ENCODE results near the gene UBAC2. TPM values are rescaled to one million over a fixed set of nuclear protein-coding genes. Genes with fewer than 3 reads are reported as not detected.

The UBAC2 gene
- total RNA-seq, 1 donor from 2014 or later, result 70.8 TPM

- Mint-ChIP-seq H3K27ac (ENCODE audit: unreplicated experiment) (no peak overlapping the region), H3K27me3 (ENCODE audit: low read depth) (no peaks in the 10 kb centered on the region), H3K4me3 (ENCODE audit: unreplicated experiment) (no peak overlapping the region), H3K36me3 (ENCODE audit: low read depth) (peaks cover 10% of the 10 kb centered on the region), H3K9me3 (ENCODE audit: low read depth) (no peaks in the 10 kb centered on the region), H3K4me1 (ENCODE audit: low read depth) (peaks cover 21% of the 10 kb centered on the region)
- DNase-seq (ENCODE audit: low spot score), result no peak
- no peak for TF ChIP-seq CTCF (IDR thresholded peaks at IDR 0.05)
These were observed 160.0 kb downstream of the UBAC2 start for GRCh38 chr13:99360696-99361095.

GRCh38 chr13:99361197-99361596 is 160.5 kb downstream of the UBAC2 start:
- no peak overlapping the region for H3K27ac Mint-ChIP-seq (ENCODE audit: unreplicated experiment)
- H3K4me1 Mint-ChIP-seq (ENCODE audit: low read depth), result peaks cover 16% of the 10 kb centered on the region
- H3K27me3 Mint-ChIP-seq (ENCODE audit: low read depth), result no peaks in the 10 kb centered on the region
- no peak overlapping the region for H3K4me3 Mint-ChIP-seq (ENCODE audit: unreplicated experiment)
- no peaks in the 10 kb centered on the region for H3K9me3 Mint-ChIP-seq (ENCODE audit: low read depth)
- peaks cover 10% of the 10 kb centered on the region for H3K36me3 Mint-ChIP-seq (ENCODE audit: low read depth)
- no peak for DNase-seq (ENCODE audit: low spot score)
- no peak for TF ChIP-seq CTCF (IDR thresholded peaks at IDR 0.05)

GRCh38 chr13:99362362-99362761 is 161.7 kb downstream of the UBAC2 start:
- H3K27me3 Mint-ChIP-seq (ENCODE audit: low read depth), result no peaks in the 10 kb centered on the region

GRCh38 chr13:99363391-99363790 is 162.7 kb downstream of the UBAC2 start:
- H3K9me3 Mint-ChIP-seq (ENCODE audit: low read depth), result no peaks in the 10 kb centered on the region
- TF ChIP-seq CTCF (IDR thresholded peaks at IDR 0.05), result no peak
- H3K4me3 Mint-ChIP-seq (ENCODE audit: unreplicated experiment), result no peak overlapping the region
- no peak overlapping the region for H3K27ac Mint-ChIP-seq (ENCODE audit: unreplicated experiment)
- peaks cover 4% of the 10 kb centered on the region for H3K4me1 Mint-ChIP-seq (ENCODE audit: low read depth)
- peaks cover 14% of the 10 kb centered on the region for H3K36me3 Mint-ChIP-seq (ENCODE audit: low read depth)
- DNase-seq (ENCODE audit: low spot score), result no peak
- H3K27me3 Mint-ChIP-seq (ENCODE audit: low read depth), result no peaks in the 10 kb centered on the region

More at GRCh38 chr13:99362362-99362761, 161.7 kb downstream of the UBAC2 start:
- no peak overlapping the region for H3K27ac Mint-ChIP-seq (ENCODE audit: unreplicated experiment)
- no peak overlapping the region for H3K4me3 Mint-ChIP-seq (ENCODE audit: unreplicated experiment)
- peaks cover 10% of the 10 kb centered on the region for H3K36me3 Mint-ChIP-seq (ENCODE audit: low read depth)
- no peaks in the 10 kb centered on the region for H3K9me3 Mint-ChIP-seq (ENCODE audit: low read depth)
- no peak for TF ChIP-seq CTCF (IDR thresholded peaks at IDR 0.05)
- no peak for DNase-seq (ENCODE audit: low spot score)
- H3K4me1 Mint-ChIP-seq (ENCODE audit: low read depth), result peaks cover 8% of the 10 kb centered on the region

GRCh38 chr13:99363949-99364348 is 163.3 kb downstream of the UBAC2 start:
- Mint-ChIP-seq H3K36me3 (ENCODE audit: low read depth) (peaks cover 11% of the 10 kb centered on the region), H3K4me3 (ENCODE audit: unreplicated experiment) (no peak overlapping the region), H3K4me1 (ENCODE audit: low read depth) (peaks cover 4% of the 10 kb centered on the region), H3K27me3 (ENCODE audit: low read depth) (no peaks in the 10 kb centered on the region), H3K9me3 (ENCODE audit: low read depth) (no peaks in the 10 kb centered on the region), H3K27ac (ENCODE audit: unreplicated experiment) (no peak overlapping the region)
- no peak for DNase-seq (ENCODE audit: low spot score)
- TF ChIP-seq CTCF (IDR thresholded peaks at IDR 0.05), result no peak
